SHP77 (cell line): ENCODE data around the gene RAB30.

Experiments used
- DNase-seq, 2 experiments: peaks; one replicate each; lab custom pipeline; 2025; lab: John Stamatoyannopoulos, UW

The RAB30 gene

DNA sequence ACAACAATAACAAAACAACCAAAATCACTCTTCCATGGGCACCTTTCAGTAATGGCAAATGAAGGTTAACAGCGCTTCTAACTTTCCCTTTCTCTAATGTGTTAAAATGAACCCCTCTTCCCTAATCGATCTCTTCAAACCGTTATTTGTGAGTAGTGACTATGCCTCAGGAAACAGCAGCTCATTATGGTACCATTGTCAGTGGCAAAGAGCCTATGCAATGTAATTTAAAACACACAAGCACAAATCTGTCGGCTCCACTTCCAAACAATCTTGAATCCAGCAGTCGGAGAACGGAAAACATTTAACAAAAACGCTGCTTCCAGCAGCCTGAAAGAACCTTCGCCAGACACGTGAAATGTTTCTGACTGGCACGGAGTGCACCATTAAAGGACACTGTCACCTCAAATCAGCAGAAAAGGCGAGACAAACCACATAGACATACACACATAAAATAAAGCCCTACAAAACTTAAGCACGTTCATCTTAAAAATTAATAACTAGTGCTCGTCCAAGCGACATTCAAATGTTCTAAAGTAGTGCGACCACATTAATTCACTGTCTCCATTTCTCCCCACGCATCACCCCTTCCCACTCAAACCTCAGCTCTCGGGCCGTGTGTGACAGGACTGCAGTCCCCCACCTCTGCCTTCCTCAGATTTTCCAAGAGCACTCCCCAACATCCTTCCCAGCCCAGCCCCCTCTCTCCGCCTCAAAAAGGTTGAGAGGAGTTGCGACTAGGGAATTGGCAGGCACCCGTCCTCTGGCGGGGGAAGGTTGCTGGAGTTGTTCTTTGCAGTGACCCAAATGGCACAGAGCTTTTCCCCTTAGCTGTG, 748 bp downstream of the RAB30 start:
- no peak for DNase-seq

DNA sequence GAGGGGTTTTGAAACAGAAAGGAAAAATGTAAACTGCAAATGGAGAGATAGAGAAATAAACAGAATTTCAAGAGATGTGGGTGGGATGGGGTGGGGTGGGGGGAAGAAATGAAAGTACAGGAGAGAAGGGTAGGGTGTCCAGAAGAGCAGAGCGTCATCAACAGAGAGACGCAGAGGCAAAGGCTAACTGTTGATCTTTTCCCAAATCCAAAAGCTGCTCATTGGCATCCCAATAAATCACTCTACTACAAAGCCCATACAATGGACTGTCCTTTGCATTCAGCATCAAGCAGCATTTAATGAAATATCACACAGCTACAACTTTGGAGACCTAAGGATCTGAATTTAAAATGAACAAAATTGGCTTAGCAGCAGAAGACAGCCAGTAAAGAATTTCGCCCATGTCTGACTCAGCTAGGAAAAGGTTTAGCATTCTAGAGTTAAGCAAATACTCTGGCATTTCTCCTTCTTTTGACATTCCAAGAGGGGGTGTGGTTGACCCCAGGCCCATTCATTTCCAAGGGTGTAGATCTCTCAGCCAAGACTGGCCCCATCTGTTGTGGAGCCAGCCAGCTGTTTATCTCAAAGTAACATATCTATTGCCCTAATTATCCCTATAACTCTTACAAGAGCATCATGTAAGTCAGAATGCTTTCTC, 1.5 kb downstream of the RAB30 start:
- no peak for DNase-seq

DNA sequence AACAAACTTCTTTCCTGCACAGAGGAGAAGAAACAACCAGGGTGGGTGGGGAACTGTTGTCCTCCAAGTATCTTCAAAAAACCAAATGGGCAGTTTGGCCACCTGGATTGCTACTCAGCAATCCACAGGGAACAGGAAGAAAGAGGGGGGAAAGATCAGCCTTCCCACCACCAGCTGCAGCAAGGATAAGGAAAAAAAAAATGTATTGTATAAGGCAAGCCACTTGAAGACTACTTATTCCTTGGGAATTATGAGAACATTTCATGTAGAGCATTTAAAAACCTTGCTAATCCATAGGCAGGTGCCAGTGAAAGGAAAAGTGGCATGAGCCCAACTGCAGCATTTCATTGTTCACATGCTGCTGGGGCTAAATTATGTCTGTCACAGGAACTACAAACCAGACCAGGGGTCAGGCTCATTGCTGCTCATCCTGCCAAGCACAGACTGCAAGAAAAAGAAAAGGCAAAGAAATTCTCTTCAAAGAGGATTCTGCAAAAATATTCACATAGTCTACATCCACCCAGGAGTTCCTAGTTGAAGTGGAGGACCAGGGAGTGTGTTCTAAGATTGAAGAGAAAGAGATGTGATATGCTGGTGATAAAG, 2.2 kb downstream of the RAB30 start:
- DNase-seq: peak in 1 of 2 experiments; percentile 21

- no peak for DNase-seq
These were observed 3.1 kb downstream of the RAB30 start for GRCh38 chr11:83068568-83068967.

GRCh38 chr11:83064011-83064410, 7.7 kb downstream of the RAB30 start:
- no peak for DNase-seq

DNA sequence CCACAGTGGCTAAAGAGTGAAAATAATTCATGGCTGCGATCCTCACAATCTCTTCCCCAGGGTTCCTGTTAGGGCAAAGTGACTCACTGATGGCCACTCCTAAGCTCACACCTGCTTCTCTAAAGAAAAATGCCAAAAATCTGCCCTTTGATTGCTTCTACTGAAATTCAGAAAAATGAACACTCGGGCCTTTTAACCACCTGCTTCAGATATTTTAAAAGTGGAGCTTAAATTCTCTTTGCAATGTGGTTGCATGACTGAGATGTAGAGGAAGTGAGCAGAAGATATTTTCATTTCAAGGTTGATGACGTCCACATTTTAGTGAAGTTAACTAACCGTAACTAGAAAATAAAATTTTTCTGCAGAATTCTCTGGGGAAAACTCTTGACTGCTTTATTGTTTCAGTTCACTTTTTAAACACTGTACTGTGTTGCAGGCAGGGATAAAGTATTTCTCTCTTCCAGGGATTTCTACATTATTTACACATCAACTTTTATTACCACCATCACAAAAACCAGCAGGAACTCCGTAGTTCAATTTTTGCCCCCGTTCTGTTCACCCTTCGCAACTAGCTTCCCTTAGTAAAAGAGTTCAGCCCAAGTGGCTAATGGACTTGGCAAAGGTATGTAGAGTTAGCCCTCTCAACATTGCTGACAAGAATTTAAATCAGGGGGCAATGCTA, 8.5 kb downstream of the RAB30 start:
- no peak for DNase-seq

GRCh38 chr11:83061883-83062282, 9.8 kb downstream of the RAB30 start:
- DNase-seq: no peak

- DNase-seq: no peak
These were observed 10.7 kb downstream of the RAB30 start for GRCh38 chr11:83060965-83061364.

GRCh38 chr11:83057721-83058120, 14.0 kb downstream of the RAB30 start:
- DNase-seq: no peak

- no peak for DNase-seq
These were observed 15.1 kb downstream of the RAB30 start for GRCh38 chr11:83056611-83057010.

GRCh38 chr11:83056204-83056603, 15.5 kb downstream of the RAB30 start:
- no peak for DNase-seq

DNA sequence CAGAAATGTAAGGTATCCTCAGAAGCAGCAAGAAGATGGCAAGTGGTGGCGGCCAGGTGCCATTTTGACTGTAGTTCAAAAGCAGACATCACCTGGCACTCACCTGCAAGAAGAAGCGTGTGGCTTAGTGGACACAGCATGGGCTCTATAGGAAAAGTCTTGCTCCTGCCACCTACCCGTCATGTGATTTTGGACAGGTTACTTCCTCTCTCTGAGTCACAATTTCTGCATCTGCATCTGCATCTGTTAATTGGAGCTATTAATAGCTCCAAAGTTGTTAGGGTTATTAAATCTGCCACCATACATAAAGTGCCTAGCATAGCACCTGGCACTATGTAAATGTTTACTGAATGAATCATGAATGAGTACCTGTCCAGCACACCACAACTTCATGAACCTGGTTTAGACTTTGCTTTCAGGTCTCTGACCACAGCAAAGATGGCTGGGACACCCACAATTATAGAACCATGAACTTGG, 16.8 kb downstream of the RAB30 start:
- DNase-seq: peak; percentile 64 to 66

DNA sequence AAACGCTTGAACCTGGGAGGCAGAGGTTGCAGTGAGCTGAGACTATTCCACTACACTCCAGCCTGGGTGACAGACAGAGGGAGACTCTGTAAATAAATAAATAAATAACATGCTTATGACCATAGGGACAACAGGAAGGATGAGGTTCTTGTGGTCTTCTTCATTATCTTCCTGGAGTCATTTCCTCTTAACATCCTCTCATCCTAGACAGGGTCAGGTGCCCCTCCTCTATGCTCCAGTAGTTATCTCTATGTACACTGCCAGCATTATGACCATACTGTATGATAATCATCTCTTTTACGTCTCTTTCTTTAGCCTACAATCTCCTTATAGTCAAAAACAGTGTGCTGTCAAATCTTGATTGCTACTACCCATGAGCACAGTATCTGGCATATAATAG, 17.7 kb downstream of the RAB30 start:
- DNase-seq: no peak

DNA sequence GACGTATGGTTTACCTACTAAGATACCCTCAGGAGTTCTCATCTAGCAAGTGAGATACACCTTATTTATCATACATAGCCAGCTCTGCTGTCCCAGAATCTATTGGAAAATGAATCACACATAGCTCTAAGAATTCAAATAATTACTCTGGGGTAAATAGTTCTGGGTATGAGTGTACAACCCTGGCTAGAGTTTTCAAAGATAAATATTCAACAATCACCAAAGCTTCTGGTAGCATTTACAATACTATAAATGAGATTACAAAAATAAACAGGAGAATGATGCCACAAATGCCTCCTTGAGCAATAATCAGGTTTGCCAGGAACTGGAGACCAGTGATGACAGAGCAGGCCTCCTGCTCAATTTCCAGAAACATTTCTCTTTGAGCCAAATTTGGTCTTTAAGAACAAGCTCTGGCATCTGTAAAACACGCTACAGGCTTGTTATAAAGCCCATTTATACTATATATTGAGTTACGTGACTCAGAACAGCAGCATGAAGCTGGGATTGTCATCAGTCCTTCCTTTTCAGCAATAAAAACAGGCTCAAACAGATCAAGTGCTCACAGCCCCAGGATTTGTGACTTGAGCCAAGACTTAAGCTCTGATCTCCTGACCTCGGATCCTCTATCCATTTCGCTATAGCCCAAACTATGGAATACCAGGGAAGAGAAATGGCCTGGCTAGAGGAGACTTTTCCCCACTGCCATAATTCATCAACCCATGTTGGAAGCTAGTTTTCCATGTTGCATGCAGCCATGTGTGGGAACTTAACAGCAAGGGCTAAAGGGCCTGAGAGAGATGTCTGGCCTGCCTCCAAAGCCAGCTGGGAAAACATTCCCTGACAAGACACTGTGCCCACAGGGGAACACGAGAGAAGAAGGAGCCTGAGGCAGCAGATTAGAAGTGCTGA, 19.7 kb downstream of the RAB30 start:
- DNase-seq: peak; percentile 61 to 80

- no peak for DNase-seq
These were observed 24.0 kb downstream of the RAB30 start for GRCh38 chr11:83047515-83048225.

GRCh38 chr11:83046621-83047172, 25.0 kb downstream of the RAB30 start:
- no peak for DNase-seq

DNA sequence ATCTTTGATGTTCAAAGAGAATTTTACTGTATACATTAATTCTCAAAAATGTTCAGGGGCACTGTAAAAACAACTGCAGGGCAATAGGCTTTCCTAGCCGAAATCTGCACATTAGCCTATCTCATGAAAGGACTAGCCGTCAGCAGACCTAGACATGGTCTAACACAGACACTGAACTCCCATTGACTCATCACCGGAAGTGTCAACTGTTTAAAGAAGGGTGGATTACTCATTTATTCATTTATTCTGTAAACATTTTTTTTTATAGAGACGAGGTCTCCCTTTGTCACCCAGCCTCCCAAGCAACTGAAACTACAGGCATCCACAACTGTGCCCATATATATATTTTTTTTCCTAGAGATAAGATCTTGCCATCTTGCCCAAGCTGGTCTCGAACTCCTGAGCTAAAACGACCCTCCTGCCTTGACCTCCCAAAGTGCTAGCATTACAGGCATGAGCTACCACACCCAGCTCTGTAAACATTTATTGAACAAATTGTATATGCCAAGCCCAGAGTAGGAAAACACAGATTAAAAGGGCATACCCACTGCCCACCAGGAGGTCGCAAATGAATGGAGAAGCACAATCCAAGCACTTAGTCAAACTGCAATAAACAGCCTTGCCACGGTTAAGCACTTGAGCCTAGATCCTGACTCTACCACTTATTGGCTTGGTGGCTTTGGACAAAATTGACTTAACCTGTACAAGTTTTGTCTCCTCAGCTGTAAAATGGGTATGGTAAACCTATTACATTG, 26.6 kb downstream of the RAB30 start:
- DNase-seq: peak in 1 of 2 experiments; percentile 39

GRCh38 chr11:83042964-83043711, 28.6 kb downstream of the RAB30 start:
- DNase-seq: no peak

GRCh38 chr11:83041126-83041525, 30.6 kb downstream of the RAB30 start:
- DNase-seq: no peak
